Effector CD8-positive, alpha-beta T cell (primary cell): ENCODE data around the gene GPSM1.

Experiments used
- DNase-seq: peaks from one replicate; lab custom pipeline; 2025; lab: John Stamatoyannopoulos, UW

The GPSM1 gene

GRCh38 chr9:136291306-136292025, 35.9 kb upstream of the GPSM1 start:
- DNase-seq = no peak

- DNase-seq = no peak
Measured at GRCh38 chr9:136292026-136292538, 35.3 kb upstream of the GPSM1 start.

GRCh38 chr9:136292591-136293448, 34.5 kb upstream of the GPSM1 start:
- no peak for DNase-seq

- DNase-seq = no peak
Measured at GRCh38 chr9:136293476-136294077, 33.8 kb upstream of the GPSM1 start.

- no peak for DNase-seq
Measured at GRCh38 chr9:136294437-136294836, 32.9 kb upstream of the GPSM1 start.

- no peak for DNase-seq
Measured at GRCh38 chr9:136295055-136295454, 32.3 kb upstream of the GPSM1 start.

GRCh38 chr9:136295542-136296433, 31.6 kb upstream of the GPSM1 start:
- no peak for DNase-seq

- no peak for DNase-seq
Measured at GRCh38 chr9:136296434-136297015, 30.8 kb upstream of the GPSM1 start.

GRCh38 chr9:136297016-136297691, 30.2 kb upstream of the GPSM1 start:
- no peak for DNase-seq

- no peak for DNase-seq
Measured at GRCh38 chr9:136297766-136298735, 29.3 kb upstream of the GPSM1 start.

- no peak for DNase-seq
Measured at GRCh38 chr9:136299116-136299515, 28.2 kb upstream of the GPSM1 start.

- no peak for DNase-seq
Measured at GRCh38 chr9:136299541-136299940, 27.8 kb upstream of the GPSM1 start.

GRCh38 chr9:136300016-136300545, 27.3 kb upstream of the GPSM1 start:
- no peak for DNase-seq

- DNase-seq = no peak
Measured at GRCh38 chr9:136300866-136301265, 26.5 kb upstream of the GPSM1 start.

- DNase-seq = no peak
Measured at GRCh38 chr9:136302527-136302926, 24.8 kb upstream of the GPSM1 start.

GRCh38 chr9:136303066-136303824, 24.1 kb upstream of the GPSM1 start:
- no peak for DNase-seq

- DNase-seq = no peak
Measured at GRCh38 chr9:136303825-136304416, 23.4 kb upstream of the GPSM1 start, which contains the start of gene CCDC187. TSS of gene CCDC187 (minus strand) at chr9:136304094. CDS start at chr9:136303830, 264 bp downstream.

- no peak for DNase-seq
Measured at GRCh38 chr9:136304456-136304855, 22.9 kb upstream of the GPSM1 start.
